ENCODE results near the gene PTPN11. TPM values are rescaled to one million over a fixed set of nuclear protein-coding genes. Genes with fewer than 3 reads are reported as not detected.
A peak's percentile ranks its signal among the peaks of the same experiment; 100 is the strongest.
"Not testable (repeated sequence)": the region's sequence is repeated elsewhere in the genome, so short reads cannot be mapped to it uniquely, and the experiment has no call there.

PTPN11 gene
- total RNA-seq, 1 donor from 2014 or later, result 77.3 TPM

GRCh38 chr12:112514456-112514855 lies 95.7 kb downstream of the PTPN11 start:
- Mint-ChIP-seq H3K27me3 (no peaks in the 10 kb centered on the region), H3K27ac (peak overlapping the region; percentile 43), H3K9me3 (ENCODE audit: low read depth) (no peaks in the 10 kb centered on the region), H3K36me3 (ENCODE audit: insufficient read depth) (no peaks in the 10 kb centered on the region), H3K4me1 (ENCODE audit: low read depth) (no peaks in the 10 kb centered on the region), H3K4me3 (ENCODE audit: low read depth) (no peak overlapping the region)
- no peak for TF ChIP-seq CTCF (IDR thresholded peaks at IDR 0.05; ENCODE audit: unreplicated experiment)
- DNase-seq (ENCODE audit: low spot score, unreplicated experiment), result no peak

GRCh38 chr12:112514926-112515642 lies 96.3 kb downstream of the PTPN11 start:
- H3K27me3 Mint-ChIP-seq, result no peaks in the 10 kb centered on the region
- H3K4me1 Mint-ChIP-seq (ENCODE audit: low read depth), result no peaks in the 10 kb centered on the region
- no peaks in the 10 kb centered on the region for H3K9me3 Mint-ChIP-seq (ENCODE audit: low read depth)
- DNase-seq (ENCODE audit: low spot score, unreplicated experiment), result no peak
- no peaks in the 10 kb centered on the region for H3K36me3 Mint-ChIP-seq (ENCODE audit: insufficient read depth)
- no peak for TF ChIP-seq CTCF (IDR thresholded peaks at IDR 0.05; ENCODE audit: unreplicated experiment)
- H3K4me3 Mint-ChIP-seq (ENCODE audit: low read depth), result no peak overlapping the region
- H3K27ac Mint-ChIP-seq, result no peak overlapping the region

GRCh38 chr12:112515868-112516267 lies 97.1 kb downstream of the PTPN11 start:
- DNase-seq (ENCODE audit: low spot score, unreplicated experiment), result no peak
- no peaks in the 10 kb centered on the region for H3K9me3 Mint-ChIP-seq (ENCODE audit: low read depth)
- no peaks in the 10 kb centered on the region for H3K27me3 Mint-ChIP-seq
- H3K27ac Mint-ChIP-seq, result no peak overlapping the region
- H3K4me1 Mint-ChIP-seq (ENCODE audit: low read depth), result no peaks in the 10 kb centered on the region
- H3K36me3 Mint-ChIP-seq (ENCODE audit: insufficient read depth), result no peaks in the 10 kb centered on the region
- H3K4me3 Mint-ChIP-seq (ENCODE audit: low read depth), result no peak overlapping the region
- TF ChIP-seq CTCF (IDR thresholded peaks at IDR 0.05; ENCODE audit: unreplicated experiment), result no peak

- Mint-ChIP-seq H3K27ac (no peak overlapping the region), H3K4me1 (ENCODE audit: low read depth) (no peaks in the 10 kb centered on the region), H3K9me3 (ENCODE audit: low read depth) (no peaks in the 10 kb centered on the region), H3K27me3 (no peaks in the 10 kb centered on the region), H3K4me3 (ENCODE audit: low read depth) (no peak overlapping the region), H3K36me3 (ENCODE audit: insufficient read depth) (no peaks in the 10 kb centered on the region)
- TF ChIP-seq CTCF (IDR thresholded peaks at IDR 0.05; ENCODE audit: unreplicated experiment), result no peak
- DNase-seq (ENCODE audit: low spot score, unreplicated experiment), result no peak
Observed at GRCh38 chr12:112517730-112518364, 99.1 kb downstream of the PTPN11 start.

GRCh38 chr12:112518365-112518735 lies 99.6 kb downstream of the PTPN11 start:
- no peak for DNase-seq (ENCODE audit: low spot score, unreplicated experiment)
- no peak overlapping the region for H3K4me3 Mint-ChIP-seq (ENCODE audit: low read depth)
- no peaks in the 10 kb centered on the region for H3K9me3 Mint-ChIP-seq (ENCODE audit: low read depth)
- no peak overlapping the region for H3K27ac Mint-ChIP-seq
- H3K27me3 Mint-ChIP-seq, result no peaks in the 10 kb centered on the region
- H3K36me3 Mint-ChIP-seq (ENCODE audit: insufficient read depth), result no peaks in the 10 kb centered on the region
- TF ChIP-seq CTCF (IDR thresholded peaks at IDR 0.05; ENCODE audit: unreplicated experiment), result no peak
- H3K4me1 Mint-ChIP-seq (ENCODE audit: low read depth), result no peaks in the 10 kb centered on the region

- not testable (repeated sequence) for H3K9me3 Mint-ChIP-seq (ENCODE audit: low read depth); H3K36me3 Mint-ChIP-seq (ENCODE audit: insufficient read depth); H3K27ac Mint-ChIP-seq; H3K27me3 Mint-ChIP-seq; H3K4me3 Mint-ChIP-seq (ENCODE audit: low read depth); H3K4me1 Mint-ChIP-seq (ENCODE audit: low read depth); DNase-seq (ENCODE audit: low spot score, unreplicated experiment)
Observed at GRCh38 chr12:112519841-112520340, 101.1 kb downstream of the PTPN11 start.
